Transverse colon (tissue), 3 donors: ENCODE data around the gene VWF.

Experiments
- EP300 ChIP-seq: sonication (generic); formaldehyde crosslinking; IDR thresholded peaks from one replicate; pipeline ENCODE4 v1.6.1; 2017; ENCODE audit warnings: antibody characterized with exemption, low read depth
- TF ChIP-seq, protein P1 (sequence below), 5 experiments: fragments of 200-600 bp in 3 of 5; fragments of 450-650 bp in 2 of 5; sonication (generic) in 3 of 5; IDR thresholded peaks; 1 replicate in 2 of 5; 2 replicates in 3 of 5; pipeline ENCODE4 v1.5.1; 2016 to 2017; ENCODE audit warnings: antibody characterized with exemption in 5 of 5, inconsistent platforms in 3 of 5, mild to moderate bottlenecking in 2 of 5, moderate library complexity in 1 of 5

DNA sequence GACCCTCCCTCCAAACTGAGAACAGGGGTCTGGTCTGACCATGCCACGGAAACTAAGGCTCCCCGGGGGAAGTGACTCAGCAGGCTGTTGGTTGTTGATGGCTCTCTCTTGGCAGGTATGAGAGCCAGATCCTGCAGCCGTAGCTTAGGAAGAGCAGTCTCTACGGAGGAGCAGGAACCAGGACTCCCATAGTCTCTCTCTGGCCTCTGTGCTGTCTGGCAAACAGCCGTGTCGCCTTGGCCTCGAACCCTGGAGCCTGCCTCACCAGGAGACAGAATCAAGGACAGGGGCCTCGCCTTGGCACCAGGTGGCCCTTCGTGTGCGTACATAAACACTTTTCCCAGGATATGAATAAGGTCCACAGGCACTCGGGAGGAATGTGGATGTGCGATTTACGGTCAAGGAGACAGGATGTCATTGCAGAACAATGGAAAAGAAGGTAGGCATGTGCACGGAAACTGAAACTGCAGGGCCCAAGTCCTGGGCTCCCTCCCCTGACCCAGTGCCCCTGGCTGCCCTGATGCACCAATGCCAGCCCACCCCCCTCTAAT, 7.9 kb downstream of the VWF start:
- TF ChIP-seq, protein P1, sequence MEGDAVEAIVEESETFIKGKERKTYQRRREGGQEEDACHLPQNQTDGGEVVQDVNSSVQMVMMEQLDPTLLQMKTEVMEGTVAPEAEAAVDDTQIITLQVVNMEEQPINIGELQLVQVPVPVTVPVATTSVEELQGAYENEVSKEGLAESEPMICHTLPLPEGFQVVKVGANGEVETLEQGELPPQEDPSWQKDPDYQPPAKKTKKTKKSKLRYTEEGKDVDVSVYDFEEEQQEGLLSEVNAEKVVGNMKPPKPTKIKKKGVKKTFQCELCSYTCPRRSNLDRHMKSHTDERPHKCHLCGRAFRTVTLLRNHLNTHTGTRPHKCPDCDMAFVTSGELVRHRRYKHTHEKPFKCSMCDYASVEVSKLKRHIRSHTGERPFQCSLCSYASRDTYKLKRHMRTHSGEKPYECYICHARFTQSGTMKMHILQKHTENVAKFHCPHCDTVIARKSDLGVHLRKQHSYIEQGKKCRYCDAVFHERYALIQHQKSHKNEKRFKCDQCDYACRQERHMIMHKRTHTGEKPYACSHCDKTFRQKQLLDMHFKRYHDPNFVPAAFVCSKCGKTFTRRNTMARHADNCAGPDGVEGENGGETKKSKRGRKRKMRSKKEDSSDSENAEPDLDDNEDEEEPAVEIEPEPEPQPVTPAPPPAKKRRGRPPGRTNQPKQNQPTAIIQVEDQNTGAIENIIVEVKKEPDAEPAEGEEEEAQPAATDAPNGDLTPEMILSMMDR (IDR thresholded peaks at IDR 0.05) = no peak
- peak; percentile 59 for TF ChIP-seq EP300
